DOHH2 (cell line): ENCODE data around the gene OBSCN.

ENCODE experiments used
- H3F3A ChIP-seq: fragments of 200-600 bp; sonication (generic), shearing (Covaris generic); 2 replicates; pipeline ENCODE4 v1.6.0; 2016; ENCODE audit warnings: antibody characterized with exemption, mild to moderate bottlenecking; ENCODE audit not compliant: control insufficient read depth, insufficient read depth
- H3K27ac ChIP-seq: fragments of 200-600 bp; sonication (generic); 2 replicates; pipeline ENCODE4 v1.5.1; 2014; ENCODE audit warnings: low read depth, mild to moderate bottlenecking, low read length, moderate library complexity
- H3K27me3 ChIP-seq: fragments of 200-600 bp; sonication (generic); 2 replicates; pipeline ENCODE4 v1.6.1; 2014; ENCODE audit warnings: mild to moderate bottlenecking, low read length, mixed read lengths; ENCODE audit not compliant: control insufficient read depth
- H3K36me3 ChIP-seq: fragments of 200-600 bp; sonication (generic); 2 replicates; pipeline ENCODE4 v1.6.1; 2014; ENCODE audit warnings: mild to moderate bottlenecking, low read length, moderate library complexity, mixed read lengths; ENCODE audit not compliant: control insufficient read depth
- H3K4me1 ChIP-seq: fragments of 200-600 bp; sonication (generic); 2 replicates; pipeline ENCODE4 v1.6.1; 2014; ENCODE audit warnings: mild to moderate bottlenecking, low read length, mixed read lengths; ENCODE audit not compliant: control insufficient read depth
- H3K4me2 ChIP-seq: fragments of 200-600 bp; sonication (generic); 2 replicates; pipeline ENCODE4 v1.6.0; 2014; ENCODE audit warnings: mild to moderate bottlenecking, low read length, moderate library complexity
- H3K4me3 ChIP-seq: fragments of 200-600 bp; sonication (generic); 2 replicates; pipeline ENCODE4 v1.5.1; 2014; ENCODE audit warnings: mild to moderate bottlenecking, low read length, mixed read lengths
- H3K79me2 ChIP-seq: fragments of 200-600 bp; sonication (generic); 2 replicates; pipeline ENCODE4 v1.6.1; 2014; ENCODE audit warnings: mild to moderate bottlenecking, low read length, mixed read lengths; ENCODE audit not compliant: control insufficient read depth
- H3K9me2 ChIP-seq: fragments of 200-600 bp; sonication (generic); replicated peaks from 2 replicates; pipeline ENCODE4 v1.6.1; 2014; ENCODE audit warnings: mild to moderate bottlenecking, low read length, mixed read lengths; ENCODE audit not compliant: control insufficient read depth
- H3K9me3 ChIP-seq: fragments of 200-600 bp; sonication (generic); 2 replicates; pipeline ENCODE4 v1.6.1; 2014; ENCODE audit warnings: antibody characterized with exemption, low read length, mixed read lengths; ENCODE audit not compliant: control insufficient read depth, insufficient read depth
- H4K20me1 ChIP-seq: fragments of 200-600 bp; sonication (generic); 2 replicates; pipeline ENCODE4 v1.6.0; 2014; ENCODE audit warnings: low read depth, mild to moderate bottlenecking, antibody characterized with exemption, low read length, moderate library complexity; ENCODE audit not compliant: control insufficient read depth, insufficient read depth
- CTCF ChIP-seq: fragments of 200-600 bp; sonication (generic); IDR thresholded peaks from one replicate; pipeline ENCODE4 v1.5.1; 2014; ENCODE audit warnings: antibody characterized with exemption, mild to moderate bottlenecking, low read depth, low read length; ENCODE audit not compliant: poor library complexity, severe bottlenecking
- EZH2phosphoT487 ChIP-seq: fragments of 200-600 bp; sonication (generic); IDR thresholded peaks from 2 replicates; pipeline ENCODE4 v1.6.1; 2017; ENCODE audit warnings: borderline replicate concordance, mild to moderate bottlenecking, antibody characterized with exemption, low read length, moderate library complexity, mixed read lengths

OBSCN gene

GRCh38 chr1:228176461-228177182 lies 31.2 kb upstream of the OBSCN start:
- Histone ChIP-seq H3K36me3 (peaks cover 9% of the 10 kb centered on the region; the same call in 1 of the 2 replicates), H3F3A (no peaks in the 10 kb centered on the region), H3K9me3 (peaks cover 5% of the 10 kb centered on the region; the same call in 1 of the 2 replicates), H3K4me2 (no peak overlapping the region), H3K4me1 (peaks cover 3% of the 10 kb centered on the region; the same call in 1 of the 2 replicates), H3K27ac (no peak overlapping the region), H3K79me2 (peaks cover 22% of the 10 kb centered on the region), H4K20me1 (no peaks in the 10 kb centered on the region), H3K27me3 (no peaks in the 10 kb centered on the region), H3K9me2 (no peaks in the 10 kb centered on the region), H3K4me3 (no peak overlapping the region)
- TF ChIP-seq EZH2phosphoT487: no peak
- no peak for TF ChIP-seq CTCF

GRCh38 chr1:228177183-228177475 lies 30.7 kb upstream of the OBSCN start:
- no peak overlapping the region for H3K27ac ChIP-seq
- no peaks in the 10 kb centered on the region for H3K9me2 ChIP-seq
- no peaks in the 10 kb centered on the region for H3K27me3 ChIP-seq
- no peak for TF ChIP-seq CTCF
- no peak for TF ChIP-seq EZH2phosphoT487
- H3F3A ChIP-seq: no peaks in the 10 kb centered on the region
- H3K4me2 ChIP-seq: no peak overlapping the region
- peaks cover 3% of the 10 kb centered on the region; the same call in 1 of the 2 replicates for H3K4me1 ChIP-seq
- peaks cover 5% of the 10 kb centered on the region; the same call in 1 of the 2 replicates for H3K9me3 ChIP-seq
- no peak overlapping the region for H3K4me3 ChIP-seq
- H3K36me3 ChIP-seq: peaks cover 9% of the 10 kb centered on the region; the same call in 1 of the 2 replicates
- no peaks in the 10 kb centered on the region for H4K20me1 ChIP-seq
- H3K79me2 ChIP-seq: peaks cover 21% of the 10 kb centered on the region

DNA sequence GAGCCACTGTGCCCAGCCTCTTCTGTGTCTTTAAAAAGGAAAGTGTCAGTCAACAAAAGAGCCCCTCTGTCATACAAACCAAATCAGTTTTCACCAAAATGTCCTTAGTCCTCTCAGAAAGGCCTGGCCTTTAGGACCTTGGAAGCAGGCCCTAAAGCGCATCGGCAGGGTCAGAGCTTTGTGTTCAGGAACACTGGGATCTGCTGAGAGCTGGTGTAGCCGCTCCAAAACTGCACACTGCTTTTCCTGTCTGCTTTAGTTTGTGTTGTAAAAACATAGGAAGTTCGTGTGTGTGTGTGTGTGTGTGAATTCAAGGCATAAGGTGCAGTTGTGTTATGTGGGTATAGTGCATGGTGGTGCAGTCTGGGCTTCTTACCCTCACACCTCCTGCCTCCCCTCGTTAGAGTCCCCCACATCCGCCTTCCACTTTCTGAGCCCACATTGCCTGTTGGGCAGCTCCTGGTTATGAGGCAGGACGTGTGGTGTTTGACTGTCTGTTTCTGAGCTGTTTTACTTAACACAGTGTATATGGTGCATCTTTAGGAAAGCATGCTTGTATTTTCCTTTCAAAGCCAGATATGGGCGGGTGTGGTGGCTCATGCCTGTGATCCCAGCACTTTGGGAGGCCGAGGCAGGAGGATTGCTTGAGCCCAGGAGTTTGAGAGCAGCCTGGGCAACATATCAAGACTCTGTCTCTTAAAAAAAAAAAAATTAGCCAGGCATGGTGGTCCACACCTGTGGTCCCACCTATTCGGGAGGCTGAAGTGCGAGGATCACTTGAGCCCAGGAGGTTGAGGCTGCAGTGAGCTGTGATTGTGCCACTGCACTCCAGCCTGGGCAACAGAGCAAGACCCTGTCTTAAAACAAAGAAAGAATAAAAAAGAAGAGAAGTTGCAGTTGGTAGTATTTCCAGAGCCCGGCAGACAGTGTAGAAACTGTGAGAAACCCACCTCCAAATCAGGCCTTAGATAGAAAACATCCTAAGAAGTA lies 29.8 kb upstream of the OBSCN start:
- no peaks in the 10 kb centered on the region for H4K20me1 ChIP-seq
- H3F3A ChIP-seq: no peaks in the 10 kb centered on the region
- H3K79me2 ChIP-seq: peaks cover 12% of the 10 kb centered on the region
- no peaks in the 10 kb centered on the region for H3K27me3 ChIP-seq
- peaks cover 3% of the 10 kb centered on the region; the same call in 1 of the 2 replicates for H3K4me1 ChIP-seq
- H3K27ac ChIP-seq: no peak overlapping the region
- H3K4me3 ChIP-seq: no peak overlapping the region
- H3K4me2 ChIP-seq: no peak overlapping the region
- peaks cover 9% of the 10 kb centered on the region; the same call in 1 of the 2 replicates for H3K36me3 ChIP-seq
- H3K9me2 ChIP-seq: no peaks in the 10 kb centered on the region
- TF ChIP-seq CTCF (no peak), EZH2phosphoT487 (no peak)
- H3K9me3 ChIP-seq: peaks cover 5% of the 10 kb centered on the region; the same call in 1 of the 2 replicates
